Lung (tissue), 12 donors: ENCODE measurements around the gene FAM13C. TPM values are rescaled to one million over a fixed set of nuclear protein-coding genes. Genes with fewer than 3 reads are reported as not detected.
A peak's percentile ranks its signal among the peaks of the same experiment; 100 is the strongest.

Source experiments
- ATAC-seq: fragments of 200-7000 bp; cut with Tn5 transposase; one replicate; pipeline ENCODE4 v1.9.1; 2020; ENCODE audit warnings: moderate number of reproducible peaks; ENCODE audit not compliant: insufficient read depth, low FRiP score
- DNase-seq, 3 donors: peaks; one replicate each; pipeline ENCODE4 v3.0.0-alpha.2; 2013 to 2017
- H3K27ac ChIP-seq, 2 donors: one replicate each; pipeline ENCODE4 v1.5.1; 2013; ENCODE audit warnings: mild to moderate bottlenecking in 2 of 2, moderate library complexity in 2 of 2, control low read depth in 1 of 2, inconsistent platforms in 1 of 2, low read depth in 1 of 2, low read length in 1 of 2
- H3K27me3 ChIP-seq, 3 donors: one replicate each; pipeline ENCODE4 v1.5.1; 2013; ENCODE audit warnings: low read length in 2 of 3; ENCODE audit not compliant: control insufficient read depth in 3 of 3, insufficient read depth in 3 of 3
- H3K36me3 ChIP-seq, 4 donors: one replicate each; pipeline ENCODE4 v1.5.1; 2013; ENCODE audit warnings: low read length in 4 of 4, mild to moderate bottlenecking in 1 of 4, moderate library complexity in 1 of 4; ENCODE audit not compliant: control insufficient read depth in 4 of 4, insufficient read depth in 4 of 4
- H3K4me1 ChIP-seq, 5 donors: one replicate each; pipeline ENCODE4 v1.5.1; 2013; ENCODE audit warnings: low read length in 5 of 5, mild to moderate bottlenecking in 2 of 5, moderate library complexity in 1 of 5; ENCODE audit not compliant: control insufficient read depth in 5 of 5, insufficient read depth in 5 of 5
- H3K4me3 ChIP-seq: one replicate; pipeline ENCODE4 v1.5.1; 2013; ENCODE audit warnings: mild to moderate bottlenecking, control low read depth, moderate library complexity
- H3K9ac ChIP-seq, 2 donors: one replicate each; pipeline ENCODE4 v1.5.1; 2013; ENCODE audit warnings: low read length in 2 of 2, control low read depth in 1 of 2; ENCODE audit not compliant: insufficient read depth in 1 of 2
- H3K9me3 ChIP-seq, 4 donors: one replicate each; pipeline ENCODE4 v1.5.1; 2013; ENCODE audit warnings: low read length in 3 of 4, mild to moderate bottlenecking in 1 of 4, moderate library complexity in 1 of 4; ENCODE audit not compliant: control insufficient read depth in 4 of 4, insufficient read depth in 3 of 4
- WGBS, 2 donors: extraction: QIAGEN DNeasy Blood & Tissue Kit; methylation state at CpG; one replicate each; pipeline ENCODE4 v1.1.7; 2013; 5-methylcytosine and 5-hydroxymethylcytosine counted together
- polyA plus RNA-seq, 2 donors: library from polyadenylated mRNA; stranded (reverse); fragments of 200-250 nt; gene quantifications; one replicate each; pipeline ENCODE4 v1.2.1, GENCODE V29; 2013
- total RNA-seq, 2 donors: library from RNA; depleted of rRNA in 1 of 2; stranded (reverse); fragments of >200 nt in 1 of 2; gene quantifications; one replicate each; pipeline ENCODE4 v1.2.1, GENCODE V29; 2014 to 2021
- TF ChIP-seq, protein P1 (sequence below): IDR thresholded peaks from 2 replicates; pipeline ENCODE4 v1.5.1; 2012; ENCODE audit warnings: mild to moderate bottlenecking; ENCODE audit errors: control extremely low read depth, extremely low read depth
- donor health status: control.
- donor health status: control.
- donor health status: Bipolar disorder and iron deficiency.
- donor health status: healthy.
- donor health status: DM: yes; HTN: yes; CAD: no.

The FAM13C gene
- total and polyA plus RNA-seq, 4 donors = 1.2 to 59.0 (median 6.2) TPM

- DNase-seq (peak; percentile 13 to 74 (median 56)), ATAC-seq (no peak)
- no peak overlapping the region for H3K9ac ChIP-seq
Observed at GRCh38 chr10:59366290-59366689, 3.9 kb upstream of the FAM13C start.

GRCh38 chr10:59363446-59363958 is 1.2 kb upstream of the FAM13C start:
- DNase-seq (no peak), ATAC-seq (no peak)
- no peak overlapping the region for H3K9ac ChIP-seq
- no peak overlapping the region for H3K4me3 ChIP-seq
- H3K36me3 ChIP-seq = no peaks in the 10 kb centered on the region
- H3K27ac ChIP-seq = no peak overlapping the region
- H3K27me3 ChIP-seq = no peaks in the 10 kb centered on the region
- no peaks in the 10 kb centered on the region for H3K9me3 ChIP-seq
- peaks cover 0 to 23% (median 9%) of the 10 kb centered on the region in 5 donors for H3K4me1 ChIP-seq
- WGBS, 2 donors = 82 to 83% methylated on average over 3 of the region's 3 CpGs
- TF ChIP-seq, protein P1, sequence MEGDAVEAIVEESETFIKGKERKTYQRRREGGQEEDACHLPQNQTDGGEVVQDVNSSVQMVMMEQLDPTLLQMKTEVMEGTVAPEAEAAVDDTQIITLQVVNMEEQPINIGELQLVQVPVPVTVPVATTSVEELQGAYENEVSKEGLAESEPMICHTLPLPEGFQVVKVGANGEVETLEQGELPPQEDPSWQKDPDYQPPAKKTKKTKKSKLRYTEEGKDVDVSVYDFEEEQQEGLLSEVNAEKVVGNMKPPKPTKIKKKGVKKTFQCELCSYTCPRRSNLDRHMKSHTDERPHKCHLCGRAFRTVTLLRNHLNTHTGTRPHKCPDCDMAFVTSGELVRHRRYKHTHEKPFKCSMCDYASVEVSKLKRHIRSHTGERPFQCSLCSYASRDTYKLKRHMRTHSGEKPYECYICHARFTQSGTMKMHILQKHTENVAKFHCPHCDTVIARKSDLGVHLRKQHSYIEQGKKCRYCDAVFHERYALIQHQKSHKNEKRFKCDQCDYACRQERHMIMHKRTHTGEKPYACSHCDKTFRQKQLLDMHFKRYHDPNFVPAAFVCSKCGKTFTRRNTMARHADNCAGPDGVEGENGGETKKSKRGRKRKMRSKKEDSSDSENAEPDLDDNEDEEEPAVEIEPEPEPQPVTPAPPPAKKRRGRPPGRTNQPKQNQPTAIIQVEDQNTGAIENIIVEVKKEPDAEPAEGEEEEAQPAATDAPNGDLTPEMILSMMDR = no peak

More at GRCh38 chr10:59366290-59366689, 3.9 kb upstream of the FAM13C start:
- Histone ChIP-seq H3K27me3 (no peaks in the 10 kb centered on the region), H3K36me3 (no peaks in the 10 kb centered on the region), H3K4me1 (peaks cover 0 to 4% (median 0%) of the 10 kb centered on the region in 5 donors), H3K4me3 (no peak overlapping the region), H3K9me3 (no peaks in the 10 kb centered on the region), H3K27ac (peak overlapping the region in 1 of 2 donors; percentile 70)
- TF ChIP-seq, protein P1 = no peak
- 71 to 73% methylated on average over 3 of the region's 3 CpGs for WGBS, 2 donors

DNA sequence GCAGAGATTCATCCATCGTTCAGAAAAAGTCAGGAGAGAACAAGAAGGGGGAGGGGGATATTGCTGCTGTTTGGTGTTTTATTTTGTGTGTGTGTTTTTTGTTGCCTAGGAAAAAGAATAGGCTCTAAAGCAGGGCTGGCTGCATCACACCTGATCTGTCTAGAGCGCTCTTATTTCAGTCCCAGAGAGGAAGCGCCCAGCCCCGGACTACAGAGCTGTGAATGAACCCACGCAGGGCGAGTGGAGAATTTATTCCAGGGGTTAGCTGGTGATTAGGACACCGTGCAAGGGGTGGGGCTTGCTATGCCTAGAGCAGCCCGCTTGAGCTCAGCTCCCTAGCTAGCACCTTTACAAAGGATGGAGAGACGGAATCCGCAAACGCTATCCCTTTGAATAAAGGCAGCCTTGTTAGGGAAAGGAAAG is 621 bp upstream of the FAM13C start:
- H3K9ac ChIP-seq = peak overlapping the region in 1 of 2 donors; percentile 62
- peak; percentile 68 to 83 (median 76) for DNase-seq
- H3K4me1 ChIP-seq = peaks cover 0 to 23% (median 9%) of the 10 kb centered on the region in 5 donors
- no peaks in the 10 kb centered on the region for H3K27me3 ChIP-seq
- H3K27ac ChIP-seq = peak overlapping the region in 1 of 2 donors; percentile 75
- no peak overlapping the region for H3K4me3 ChIP-seq
- no peaks in the 10 kb centered on the region for H3K9me3 ChIP-seq
- H3K36me3 ChIP-seq = no peaks in the 10 kb centered on the region
- peak; percentile 55 for ATAC-seq
- 4% methylated on average over 11 of the region's 11 CpGs for WGBS, 2 donors
- TF ChIP-seq, protein P1 = no peak
